ENCODE data around the gene OR4S2. TPM values are rescaled to one million over a fixed set of nuclear protein-coding genes. Genes with fewer than 3 reads are reported as not detected.

The OR4S2 gene
- total RNA-seq, 1 experiment from 2014 or later, result not detected

DNA sequence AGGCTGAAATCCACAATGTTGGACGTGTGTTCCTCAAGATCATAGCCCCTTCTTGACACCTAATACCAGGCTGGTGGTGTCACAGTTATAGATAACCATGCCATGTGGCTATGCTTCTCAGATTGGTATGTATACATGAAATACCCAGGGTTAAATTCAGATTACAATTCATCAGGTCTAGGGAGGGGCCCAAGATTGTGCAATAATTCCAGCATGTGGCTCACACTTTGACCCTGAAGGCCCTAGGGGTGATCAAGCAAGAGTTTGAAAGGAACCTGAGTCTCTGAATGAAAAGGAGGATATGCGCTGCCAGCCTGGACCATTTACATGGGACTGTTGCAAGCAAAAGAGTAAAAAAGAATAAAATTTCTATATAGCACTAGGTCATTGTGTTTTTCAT, 21.2 kb downstream of the OR4S2 start (continued):
- TF ChIP-seq, protein P1, sequence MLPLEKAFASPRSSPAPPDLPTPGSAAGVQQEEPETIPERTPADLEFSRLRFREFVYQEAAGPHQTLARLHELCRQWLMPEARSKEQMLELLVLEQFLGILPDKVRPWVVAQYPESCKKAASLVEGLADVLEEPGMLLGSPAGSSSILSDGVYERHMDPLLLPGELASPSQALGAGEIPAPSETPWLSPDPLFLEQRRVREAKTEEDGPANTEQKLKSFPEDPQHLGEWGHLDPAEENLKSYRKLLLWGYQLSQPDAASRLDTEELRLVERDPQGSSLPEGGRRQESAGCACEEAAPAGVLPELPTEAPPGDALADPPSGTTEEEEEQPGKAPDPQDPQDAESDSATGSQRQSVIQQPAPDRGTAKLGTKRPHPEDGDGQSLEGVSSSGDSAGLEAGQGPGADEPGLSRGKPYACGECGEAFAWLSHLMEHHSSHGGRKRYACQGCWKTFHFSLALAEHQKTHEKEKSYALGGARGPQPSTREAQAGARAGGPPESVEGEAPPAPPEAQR (CRISPR knock-in tag; IDR thresholded peaks at IDR 0.05), result no peak

DNA sequence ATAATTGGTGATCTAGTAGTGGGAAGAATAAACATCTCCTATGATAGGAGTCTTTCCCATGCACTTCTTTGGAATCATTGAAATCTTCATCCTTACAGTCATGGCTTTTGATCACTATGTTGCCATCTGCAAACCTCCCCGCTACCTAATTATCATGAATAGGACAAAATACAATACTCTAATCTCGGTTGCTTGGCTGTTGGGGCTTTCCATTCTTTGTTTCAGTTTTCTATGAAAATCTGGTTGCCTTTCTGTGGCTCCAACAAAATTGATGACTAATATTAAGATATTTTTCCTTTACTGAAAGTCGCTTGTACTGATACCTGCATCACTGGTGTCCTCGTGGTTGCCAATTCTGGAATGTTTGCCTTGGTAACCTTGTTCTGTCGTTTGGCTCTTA, 25.7 kb downstream of the OR4S2 start:
- TF ChIP-seq JUN (CRISPR knock-in tag; IDR thresholded peaks at IDR 0.05) (no peak), FOXK1 (CRISPR knock-in tag; IDR thresholded peaks at IDR 0.05) (no peak), SMAD4 (CRISPR knock-in tag; IDR thresholded peaks at IDR 0.05) (no peak), GRHL2 (CRISPR knock-in tag; IDR thresholded peaks at IDR 0.05; ENCODE audit: insufficient replicate concordance, severe bottlenecking) (no peak), SOX15 (CRISPR knock-in tag; IDR thresholded peaks at IDR 0.05) (no peak), NR3C1 (CRISPR knock-in tag; conservative IDR thresholded peaks at IDR 0.05; ENCODE audit: low read depth) (no peak), ZNF416 (CRISPR knock-in tag; IDR thresholded peaks at IDR 0.05) (no peak), RORB (CRISPR knock-in tag; IDR thresholded peaks at IDR 0.05) (no peak)
- TF ChIP-seq, protein P2, sequence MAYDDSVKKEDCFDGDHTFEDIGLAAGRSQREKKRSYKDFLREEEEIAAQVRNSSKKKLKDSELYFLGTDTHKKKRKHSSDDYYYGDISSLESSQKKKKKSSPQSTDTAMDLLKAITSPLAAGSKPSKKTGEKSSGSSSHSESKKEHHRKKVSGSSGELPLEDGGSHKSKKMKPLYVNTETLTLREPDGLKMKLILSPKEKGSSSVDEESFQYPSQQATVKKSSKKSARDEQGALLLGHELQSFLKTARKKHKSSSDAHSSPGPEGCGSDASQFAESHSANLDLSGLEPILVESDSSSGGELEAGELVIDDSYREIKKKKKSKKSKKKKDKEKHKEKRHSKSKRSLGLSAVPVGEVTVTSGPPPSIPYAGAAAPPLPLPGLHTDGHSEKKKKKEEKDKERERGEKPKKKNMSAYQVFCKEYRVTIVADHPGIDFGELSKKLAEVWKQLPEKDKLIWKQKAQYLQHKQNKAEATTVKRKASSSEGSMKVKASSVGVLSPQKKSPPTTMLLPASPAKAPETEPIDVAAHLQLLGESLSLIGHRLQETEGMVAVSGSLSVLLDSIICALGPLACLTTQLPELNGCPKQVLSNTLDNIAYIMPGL (CRISPR knock-in tag; IDR thresholded peaks at IDR 0.05), result no peak
- TF ChIP-seq, protein P3, sequence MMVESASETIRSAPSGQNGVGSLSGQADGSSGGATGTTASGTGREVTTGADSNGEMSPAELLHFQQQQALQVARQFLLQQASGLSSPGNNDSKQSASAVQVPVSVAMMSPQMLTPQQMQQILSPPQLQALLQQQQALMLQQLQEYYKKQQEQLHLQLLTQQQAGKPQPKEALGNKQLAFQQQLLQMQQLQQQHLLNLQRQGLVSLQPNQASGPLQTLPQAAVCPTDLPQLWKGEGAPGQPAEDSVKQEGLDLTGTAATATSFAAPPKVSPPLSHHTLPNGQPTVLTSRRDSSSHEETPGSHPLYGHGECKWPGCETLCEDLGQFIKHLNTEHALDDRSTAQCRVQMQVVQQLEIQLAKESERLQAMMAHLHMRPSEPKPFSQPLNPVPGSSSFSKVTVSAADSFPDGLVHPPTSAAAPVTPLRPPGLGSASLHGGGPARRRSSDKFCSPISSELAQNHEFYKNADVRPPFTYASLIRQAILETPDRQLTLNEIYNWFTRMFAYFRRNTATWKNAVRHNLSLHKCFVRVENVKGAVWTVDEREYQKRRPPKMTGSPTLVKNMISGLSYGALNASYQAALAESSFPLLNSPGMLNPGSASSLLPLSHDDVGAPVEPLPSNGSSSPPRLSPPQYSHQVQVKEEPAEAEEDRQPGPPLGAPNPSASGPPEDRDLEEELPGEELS (CRISPR knock-in tag; IDR thresholded peaks at IDR 0.05), result no peak
- TF ChIP-seq, protein P4, sequence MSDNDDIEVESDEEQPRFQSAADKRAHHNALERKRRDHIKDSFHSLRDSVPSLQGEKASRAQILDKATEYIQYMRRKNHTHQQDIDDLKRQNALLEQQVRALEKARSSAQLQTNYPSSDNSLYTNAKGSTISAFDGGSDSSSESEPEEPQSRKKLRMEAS (CRISPR knock-in tag; IDR thresholded peaks at IDR 0.05), result no peak
- TF ChIP-seq, protein P5, sequence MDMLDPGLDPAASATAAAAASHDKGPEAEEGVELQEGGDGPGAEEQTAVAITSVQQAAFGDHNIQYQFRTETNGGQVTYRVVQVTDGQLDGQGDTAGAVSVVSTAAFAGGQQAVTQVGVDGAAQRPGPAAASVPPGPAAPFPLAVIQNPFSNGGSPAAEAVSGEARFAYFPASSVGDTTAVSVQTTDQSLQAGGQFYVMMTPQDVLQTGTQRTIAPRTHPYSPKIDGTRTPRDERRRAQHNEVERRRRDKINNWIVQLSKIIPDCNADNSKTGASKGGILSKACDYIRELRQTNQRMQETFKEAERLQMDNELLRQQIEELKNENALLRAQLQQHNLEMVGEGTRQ (CRISPR knock-in tag; IDR thresholded peaks at IDR 0.05), result no peak
- DNase-seq (ENCODE audit: low spot score) (no peak), ATAC-seq (no peak)
- peaks cover 71% of the 10 kb centered on the region for H3K9me3 Mint-ChIP-seq
- H3K27me3 Mint-ChIP-seq (ENCODE audit: low read depth), result peaks cover under 1% of the 10 kb centered on the region
- ChIA-PET CTCF (no interaction called here), POLR2A (no interaction called here)
- H3K4me1 Mint-ChIP-seq, result no peaks in the 10 kb centered on the region
- no peak overlapping the region for H3K27ac Mint-ChIP-seq
- peaks cover 41% of the 10 kb centered on the region for H3K36me3 Mint-ChIP-seq
- H3K4me3 Mint-ChIP-seq, result no peak overlapping the region

DNA sequence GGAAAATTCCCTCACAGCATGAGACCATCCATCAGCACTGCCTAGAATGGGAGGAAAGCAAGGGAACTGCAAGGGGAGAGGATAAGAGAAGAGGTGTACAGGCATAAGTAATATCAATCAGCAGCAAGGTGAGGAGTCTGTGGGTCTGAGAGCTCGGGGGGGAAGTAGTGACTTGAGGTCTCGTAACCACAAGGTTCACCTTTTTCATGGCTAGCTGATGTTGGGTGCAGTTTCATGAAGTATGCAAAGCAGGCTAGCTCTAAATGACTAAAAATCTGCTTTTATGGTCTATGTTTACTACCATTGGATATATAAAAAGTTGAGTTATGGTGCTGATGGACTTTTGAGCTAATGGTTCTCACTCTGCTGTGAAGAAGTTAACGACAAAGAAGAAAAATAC, 49.7 kb downstream of the OR4S2 start:
- H3K27ac Mint-ChIP-seq, result no peak overlapping the region
- ATAC-seq (no peak), DNase-seq (ENCODE audit: low spot score) (no peak)
- H3K36me3 Mint-ChIP-seq, result peaks cover 48% of the 10 kb centered on the region
- 0 out of 2 replicates have a peak, but pooled peaks cover 4% of the 10 kb centered on the region for H3K27me3 Mint-ChIP-seq (ENCODE audit: low read depth)
- ChIA-PET CTCF (no interaction called here), POLR2A (no interaction called here)
- no peak overlapping the region for H3K4me3 Mint-ChIP-seq
- TF ChIP-seq FOXK1 (CRISPR knock-in tag; IDR thresholded peaks at IDR 0.05), result no peak
- TF ChIP-seq, protein P6, sequence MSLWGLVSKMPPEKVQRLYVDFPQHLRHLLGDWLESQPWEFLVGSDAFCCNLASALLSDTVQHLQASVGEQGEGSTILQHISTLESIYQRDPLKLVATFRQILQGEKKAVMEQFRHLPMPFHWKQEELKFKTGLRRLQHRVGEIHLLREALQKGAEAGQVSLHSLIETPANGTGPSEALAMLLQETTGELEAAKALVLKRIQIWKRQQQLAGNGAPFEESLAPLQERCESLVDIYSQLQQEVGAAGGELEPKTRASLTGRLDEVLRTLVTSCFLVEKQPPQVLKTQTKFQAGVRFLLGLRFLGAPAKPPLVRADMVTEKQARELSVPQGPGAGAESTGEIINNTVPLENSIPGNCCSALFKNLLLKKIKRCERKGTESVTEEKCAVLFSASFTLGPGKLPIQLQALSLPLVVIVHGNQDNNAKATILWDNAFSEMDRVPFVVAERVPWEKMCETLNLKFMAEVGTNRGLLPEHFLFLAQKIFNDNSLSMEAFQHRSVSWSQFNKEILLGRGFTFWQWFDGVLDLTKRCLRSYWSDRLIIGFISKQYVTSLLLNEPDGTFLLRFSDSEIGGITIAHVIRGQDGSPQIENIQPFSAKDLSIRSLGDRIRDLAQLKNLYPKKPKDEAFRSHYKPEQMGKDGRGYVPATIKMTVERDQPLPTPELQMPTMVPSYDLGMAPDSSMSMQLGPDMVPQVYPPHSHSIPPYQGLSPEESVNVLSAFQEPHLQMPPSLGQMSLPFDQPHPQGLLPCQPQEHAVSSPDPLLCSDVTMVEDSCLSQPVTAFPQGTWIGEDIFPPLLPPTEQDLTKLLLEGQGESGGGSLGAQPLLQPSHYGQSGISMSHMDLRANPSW (CRISPR knock-in tag; conservative IDR thresholded peaks at IDR 0.05; ENCODE audit: low read depth), result no peak
- no peak for TF ChIP-seq GABPB1 (CRISPR knock-in tag; IDR thresholded peaks at IDR 0.05)
- TF ChIP-seq, protein P7, sequence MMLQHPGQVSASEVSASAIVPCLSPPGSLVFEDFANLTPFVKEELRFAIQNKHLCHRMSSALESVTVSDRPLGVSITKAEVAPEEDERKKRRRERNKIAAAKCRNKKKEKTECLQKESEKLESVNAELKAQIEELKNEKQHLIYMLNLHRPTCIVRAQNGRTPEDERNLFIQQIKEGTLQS (CRISPR knock-in tag; conservative IDR thresholded peaks at IDR 0.05), result no peak
- TF ChIP-seq HMGA2 (CRISPR knock-in tag; IDR thresholded peaks at IDR 0.05), result no peak
- no peak for TF ChIP-seq EMX1 (CRISPR knock-in tag; IDR thresholded peaks at IDR 0.05)
- TF ChIP-seq, protein P1 (CRISPR knock-in tag; IDR thresholded peaks at IDR 0.05), result no peak
- TF ChIP-seq, protein P8, sequence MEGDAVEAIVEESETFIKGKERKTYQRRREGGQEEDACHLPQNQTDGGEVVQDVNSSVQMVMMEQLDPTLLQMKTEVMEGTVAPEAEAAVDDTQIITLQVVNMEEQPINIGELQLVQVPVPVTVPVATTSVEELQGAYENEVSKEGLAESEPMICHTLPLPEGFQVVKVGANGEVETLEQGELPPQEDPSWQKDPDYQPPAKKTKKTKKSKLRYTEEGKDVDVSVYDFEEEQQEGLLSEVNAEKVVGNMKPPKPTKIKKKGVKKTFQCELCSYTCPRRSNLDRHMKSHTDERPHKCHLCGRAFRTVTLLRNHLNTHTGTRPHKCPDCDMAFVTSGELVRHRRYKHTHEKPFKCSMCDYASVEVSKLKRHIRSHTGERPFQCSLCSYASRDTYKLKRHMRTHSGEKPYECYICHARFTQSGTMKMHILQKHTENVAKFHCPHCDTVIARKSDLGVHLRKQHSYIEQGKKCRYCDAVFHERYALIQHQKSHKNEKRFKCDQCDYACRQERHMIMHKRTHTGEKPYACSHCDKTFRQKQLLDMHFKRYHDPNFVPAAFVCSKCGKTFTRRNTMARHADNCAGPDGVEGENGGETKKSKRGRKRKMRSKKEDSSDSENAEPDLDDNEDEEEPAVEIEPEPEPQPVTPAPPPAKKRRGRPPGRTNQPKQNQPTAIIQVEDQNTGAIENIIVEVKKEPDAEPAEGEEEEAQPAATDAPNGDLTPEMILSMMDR (IDR thresholded peaks at IDR 0.05), result no peak
- TF ChIP-seq, protein P9, sequence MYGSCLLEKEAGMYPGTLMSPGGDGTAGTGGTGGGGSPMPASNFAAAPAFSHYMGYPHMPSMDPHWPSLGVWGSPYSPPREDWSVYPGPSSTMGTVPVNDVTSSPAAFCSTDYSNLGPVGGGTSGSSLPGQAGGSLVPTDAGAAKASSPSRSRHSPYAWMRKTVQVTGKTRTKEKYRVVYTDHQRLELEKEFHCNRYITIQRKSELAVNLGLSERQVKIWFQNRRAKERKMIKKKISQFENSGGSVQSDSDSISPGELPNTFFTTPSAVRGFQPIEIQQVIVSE (CRISPR knock-in tag; IDR thresholded peaks at IDR 0.05; ENCODE audit: borderline replicate concordance), result no peak
- H3K4me1 Mint-ChIP-seq, result no peaks in the 10 kb centered on the region
- peaks cover 61% of the 10 kb centered on the region for H3K9me3 Mint-ChIP-seq

Data from WTC11 (cell line).